GM19023 (cell line): ENCODE data around the gene PEX26.
"Not testable (repeated sequence)": the region's sequence is repeated elsewhere in the genome, so short reads cannot be mapped to it uniquely, and the experiment has no call there.

Source experiments
- ATAC-seq: cut with Tn5 transposase; IDR thresholded peaks from one replicate; pipeline ENCODE4 v1.9.1; 2021; ENCODE audit warnings: mild to moderate bottlenecking, moderate library complexity; ENCODE audit not compliant: unreplicated experiment

PEX26 gene

GRCh38 chr22:18077639-18078328 lies at the start of gene PEX26:
Gene PEX26, plus strand, starts transcription at chr22:18077990. Its CDS starts 387 bp downstream, at chr22:18078377.
- peak; percentile 92 for ATAC-seq

DNA sequence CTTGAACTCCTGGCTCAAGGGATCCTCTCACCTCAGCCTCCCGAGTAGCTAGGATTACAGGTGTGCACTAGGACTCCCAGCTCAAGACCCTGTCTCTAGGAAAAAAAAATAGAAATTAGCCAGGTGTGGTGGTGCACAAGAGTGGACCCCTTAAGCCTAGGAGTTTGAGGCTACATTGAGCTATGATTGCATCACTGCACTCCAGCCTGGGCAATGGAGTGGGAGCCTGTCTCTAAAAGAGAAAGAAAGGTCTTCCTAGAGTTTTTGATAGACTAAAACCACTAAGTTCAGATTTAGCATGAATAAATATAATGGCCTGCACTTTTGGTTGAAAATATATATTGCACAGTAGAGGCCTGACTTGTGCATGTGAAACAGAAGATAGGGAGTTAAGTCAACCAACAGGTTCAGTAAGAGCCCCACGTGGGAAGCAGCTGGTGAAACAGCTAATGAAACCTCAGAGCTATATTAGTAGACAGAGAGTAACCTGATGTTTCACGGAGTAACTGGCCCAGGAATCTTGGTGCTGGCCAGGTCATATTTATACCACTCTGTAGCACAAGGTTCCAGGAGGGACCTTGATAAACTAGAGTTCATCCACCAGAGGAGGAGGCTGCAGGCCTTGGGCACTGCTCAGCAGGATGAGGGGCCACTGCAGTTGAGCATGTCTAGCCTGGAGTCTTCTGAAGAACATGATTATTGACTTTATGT lies 48.8 kb upstream of the PEX26 start:
- ATAC-seq: no peak

GRCh38 chr22:18029686-18030267 lies 48.0 kb upstream of the PEX26 start:
- ATAC-seq: no peak

GRCh38 chr22:18031695-18032454 lies 45.9 kb upstream of the PEX26 start:
- ATAC-seq: no peak

DNA sequence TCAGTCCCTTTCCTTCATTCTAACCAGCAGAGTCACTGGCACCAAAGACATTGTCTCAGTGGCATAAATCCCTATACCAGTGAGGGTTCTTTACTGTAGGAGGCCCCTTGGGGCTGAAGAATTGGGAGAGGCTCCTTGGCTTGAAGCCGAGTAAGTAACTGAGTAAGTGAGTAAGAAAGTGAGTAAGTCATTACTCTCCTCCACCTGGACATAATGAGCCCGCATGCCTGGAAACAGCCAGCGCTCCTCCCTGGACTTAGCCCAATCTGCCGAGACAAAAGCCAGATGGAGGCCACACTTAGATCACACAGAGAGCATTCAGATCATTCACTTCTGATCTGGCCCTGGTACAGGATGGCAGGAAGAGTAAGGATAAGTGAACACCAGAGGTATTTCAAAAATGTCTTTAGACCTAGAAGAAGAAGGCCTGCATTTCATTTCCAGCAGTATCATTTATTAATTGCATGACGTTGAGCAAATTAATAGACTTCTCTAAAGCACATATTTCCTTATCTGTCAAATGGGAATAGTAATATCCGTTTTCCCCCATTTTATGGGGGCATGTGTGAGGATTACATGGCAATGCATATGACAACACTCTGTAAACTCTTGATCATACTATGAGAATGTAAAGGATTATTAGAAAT lies 45.2 kb upstream of the PEX26 start:
- no peak for ATAC-seq

GRCh38 chr22:18033204-18033998 lies 44.4 kb upstream of the PEX26 start:
- ATAC-seq: no peak

- no peak for ATAC-seq
Measured at GRCh38 chr22:18034076-18034475, 43.7 kb upstream of the PEX26 start.

DNA sequence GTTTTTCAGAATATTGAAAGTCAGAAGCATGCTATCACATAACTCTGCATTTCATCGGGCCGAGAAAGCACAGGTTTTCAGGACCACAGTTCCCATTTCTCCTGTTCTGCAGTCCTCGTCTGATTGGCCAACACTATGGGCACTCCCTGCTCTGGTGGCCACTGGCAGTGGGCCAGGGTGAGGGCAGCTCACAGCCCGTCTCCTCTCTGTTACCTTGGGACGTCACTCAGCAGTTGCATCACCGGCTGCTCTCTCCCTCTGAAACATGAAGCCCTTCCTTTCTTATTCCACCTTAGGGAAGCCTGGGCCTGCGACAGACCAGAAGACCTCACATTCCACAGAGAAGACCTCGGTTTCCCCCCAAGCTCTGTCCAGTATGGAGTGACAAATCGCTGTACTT lies 42.0 kb upstream of the PEX26 start:
- no peak for ATAC-seq

GRCh38 chr22:18040898-18041297 lies 36.9 kb upstream of the PEX26 start:
- ATAC-seq: not testable (repeated sequence)

GRCh38 chr22:18042685-18043084 lies 35.1 kb upstream of the PEX26 start:
- no peak for ATAC-seq

DNA sequence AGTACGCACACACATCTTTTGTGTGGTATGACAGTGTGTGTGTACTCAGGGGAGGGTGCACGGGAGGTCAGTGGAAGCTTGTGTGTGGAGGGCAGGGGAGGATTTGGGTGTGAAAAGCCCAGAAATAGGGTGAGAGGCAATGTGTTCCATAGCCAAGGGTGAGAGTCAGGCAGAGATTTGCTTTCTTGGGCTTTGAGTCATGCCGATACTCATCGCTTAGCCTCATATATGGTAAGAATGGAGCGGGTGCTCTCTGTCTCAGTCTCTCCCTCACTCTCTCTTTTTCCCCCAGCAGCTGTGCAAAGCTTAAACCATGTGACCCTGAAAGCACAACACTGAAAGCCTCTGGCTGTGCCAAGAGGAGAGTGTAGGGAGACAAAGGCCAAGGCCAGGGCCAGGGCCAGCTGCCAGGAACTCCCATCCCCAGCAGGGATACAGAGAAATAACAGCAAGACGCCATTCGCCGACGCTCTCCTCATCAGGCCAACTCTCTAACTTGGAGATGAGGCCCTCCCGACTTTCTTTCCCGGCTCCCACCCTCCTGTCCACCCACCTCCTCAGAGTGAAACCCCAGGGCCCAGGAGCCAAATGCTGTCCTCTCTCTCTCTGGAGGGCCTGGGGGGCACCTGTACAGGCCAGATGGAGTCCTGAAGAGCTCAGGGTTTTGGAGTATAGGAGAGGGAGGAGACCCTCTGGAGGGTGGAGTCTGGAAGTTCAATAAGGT lies 33.1 kb upstream of the PEX26 start:
- ATAC-seq: no peak

GRCh38 chr22:18045794-18046193 lies 32.0 kb upstream of the PEX26 start:
- ATAC-seq: no peak

GRCh38 chr22:18048041-18048440 lies 29.7 kb upstream of the PEX26 start:
- no peak for ATAC-seq

DNA sequence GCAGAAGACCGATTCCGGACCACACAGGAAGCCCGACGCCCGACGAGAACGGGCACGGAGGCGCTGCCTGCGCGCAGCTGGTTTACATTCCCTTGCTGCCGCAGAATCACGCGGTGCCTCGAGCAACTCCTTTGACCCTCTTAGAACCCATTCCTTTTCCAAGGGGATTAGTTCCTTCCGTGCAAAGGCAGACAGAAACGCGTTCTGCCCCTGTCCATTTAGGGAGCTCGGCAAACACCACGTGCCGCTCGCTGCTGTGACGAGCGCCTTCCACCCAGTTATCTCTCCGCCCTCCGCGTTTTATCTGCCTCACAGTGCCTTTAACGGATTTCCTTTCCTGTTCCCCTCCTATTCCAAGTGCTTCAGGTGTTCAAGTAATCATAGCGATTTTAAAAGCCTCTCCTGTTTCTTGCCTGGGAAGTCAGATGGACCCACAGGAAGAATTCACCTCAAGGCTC lies 29.3 kb upstream of the PEX26 start:
- no peak for ATAC-seq

DNA sequence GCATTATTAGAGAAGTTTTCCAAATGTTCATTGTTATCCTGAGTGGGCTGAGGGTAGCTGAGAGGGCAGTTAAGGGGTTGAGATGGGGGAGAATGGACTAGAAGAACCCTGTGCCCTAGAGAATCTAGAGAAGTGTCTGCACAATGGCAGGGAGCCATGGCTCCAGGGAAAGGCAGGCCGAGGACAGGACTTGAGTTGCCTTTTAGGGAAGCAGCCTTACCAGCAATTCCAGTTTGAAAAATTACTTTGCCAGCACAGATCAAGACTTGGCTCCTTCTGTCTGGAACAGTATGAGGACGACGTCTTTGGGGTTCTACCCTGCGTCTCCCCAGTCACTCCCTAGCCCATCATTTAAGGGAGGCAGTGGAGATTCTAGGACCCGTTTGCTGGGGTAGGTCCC lies 27.7 kb upstream of the PEX26 start:
- no peak for ATAC-seq

DNA sequence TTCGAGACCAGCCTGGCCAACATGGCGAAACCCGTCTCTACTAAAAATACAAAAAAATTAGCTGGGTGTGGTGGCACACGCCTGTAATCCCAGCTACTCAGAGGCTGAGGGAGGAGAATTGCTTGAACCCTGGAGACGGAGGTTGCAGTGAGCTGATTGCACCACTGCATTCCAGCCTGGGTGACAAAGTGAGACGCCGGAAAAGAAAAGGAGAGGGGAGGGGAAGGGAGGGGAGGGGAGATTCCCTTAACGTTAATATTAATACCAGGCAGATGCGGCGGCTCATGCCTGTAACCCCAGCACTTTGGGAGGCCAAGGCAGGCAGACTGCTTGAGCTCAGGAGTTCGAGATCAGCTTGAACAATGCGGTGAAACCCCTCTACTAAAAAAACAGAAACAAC lies 26.7 kb upstream of the PEX26 start:
- not testable (repeated sequence) for ATAC-seq

DNA sequence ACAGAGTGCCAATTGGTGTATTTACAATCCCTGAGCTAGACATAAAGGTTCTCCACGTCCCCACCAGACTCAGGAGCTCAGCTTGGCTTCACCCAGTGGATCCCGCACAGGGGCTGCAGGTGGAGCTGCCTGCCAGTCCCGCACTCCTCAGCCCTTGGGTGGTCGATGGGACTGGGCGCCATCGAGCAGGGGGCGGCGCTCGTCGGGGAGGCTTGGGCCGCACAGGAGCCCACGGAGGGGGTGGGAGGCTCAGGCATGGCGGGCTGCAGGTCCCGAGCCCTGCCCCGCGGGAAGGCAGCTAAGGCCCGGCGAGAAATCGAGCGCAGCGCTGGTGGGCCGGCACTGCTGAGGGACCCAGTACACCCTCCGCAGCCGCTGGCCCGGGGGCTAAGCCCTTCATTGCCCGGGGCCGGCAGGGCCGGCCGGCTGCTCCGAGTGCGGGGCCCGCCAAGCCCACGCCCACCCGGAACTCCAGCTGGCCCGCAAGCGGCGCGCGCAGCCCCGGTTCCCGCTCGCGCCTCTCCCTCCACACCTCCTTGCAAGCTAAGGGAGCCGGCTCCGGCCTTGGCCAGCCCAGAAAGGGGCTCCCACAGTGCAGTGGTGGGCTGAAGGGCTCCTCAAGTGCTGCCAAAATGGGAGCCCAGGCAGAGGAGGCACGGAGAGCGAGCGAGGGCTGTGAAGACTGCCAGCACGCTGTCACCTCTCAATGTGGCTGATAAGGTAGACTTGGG lies 24.4 kb upstream of the PEX26 start:
- ATAC-seq: not testable (repeated sequence)

- no peak for ATAC-seq
Measured at GRCh38 chr22:18055619-18056160, 22.1 kb upstream of the PEX26 start.
